Calu3 (cell line): Measurements from ENCODE around the gene FBL. TPM values are rescaled to one million over a fixed set of nuclear protein-coding genes. Genes with fewer than 3 reads are reported as not detected.

Experiments used
- BruUV-seq: library from RNA; stranded (reverse); fragments of 400-500 nt; replicated peaks from 2 replicates; lab custom pipeline; 2021; lab: Mats Ljungman, UMichigan
- CTCF ChIA-PET: fragments of 300-600 bp; sonication (Branson Sonifier 250); formaldehyde crosslinking; loops from one replicate; lab custom pipeline; 2022; ENCODE audit warnings: antibody characterized with exemption; lab: Charles Lee
- DNase-seq: peaks from one replicate; pipeline ENCODE4 v3.0.0; 2022
- H3K27ac Mint-ChIP-seq: one replicate; pipeline ENCODE4 v1.8.0; 2022; ENCODE audit warnings: mixed read lengths; ENCODE audit not compliant: unreplicated experiment
- H3K27me3 Mint-ChIP-seq: one replicate; pipeline ENCODE4 v1.8.0; 2022; ENCODE audit warnings: mixed read lengths; ENCODE audit not compliant: unreplicated experiment
- H3K36me3 Mint-ChIP-seq: one replicate; pipeline ENCODE4 v1.8.0; 2022; ENCODE audit warnings: mild to moderate bottlenecking, moderate library complexity, mixed read lengths; ENCODE audit not compliant: insufficient read depth, unreplicated experiment
- H3K4me1 Mint-ChIP-seq: one replicate; pipeline ENCODE4 v1.8.0; 2022; ENCODE audit warnings: mild to moderate bottlenecking, low read depth, mixed read lengths; ENCODE audit not compliant: unreplicated experiment
- H3K4me3 Mint-ChIP-seq: one replicate; pipeline ENCODE4 v1.8.0; 2022; ENCODE audit warnings: mild to moderate bottlenecking, low read depth, moderate library complexity, mixed read lengths; ENCODE audit not compliant: unreplicated experiment
- H3K9me3 Mint-ChIP-seq: one replicate; pipeline ENCODE4 v1.8.0; 2022; ENCODE audit warnings: low read depth, mixed read lengths; ENCODE audit not compliant: unreplicated experiment
- CTCF ChIP-seq: fragments of 200-600 bp; IDR thresholded peaks from one replicate; pipeline ENCODE4 v1.8.0; 2022; ENCODE audit warnings: antibody characterized with exemption; ENCODE audit not compliant: unreplicated experiment
- intact Hi-C: fragments of 100-400 bp; cut with micrococcal nuclease; formaldehyde crosslinking; loops from one replicate; pipeline ENCODE4 v1.10.0; 2022; ENCODE audit not compliant: unreplicated experiment
- total RNA-seq: library from RNA; stranded (reverse); gene quantifications from 2 replicates; pipeline ENCODE4 v1.2.3, GENCODE V29; 2022

Gene FBL
- total RNA-seq, 1 experiment from 2014 or later: 724 TPM

DNA sequence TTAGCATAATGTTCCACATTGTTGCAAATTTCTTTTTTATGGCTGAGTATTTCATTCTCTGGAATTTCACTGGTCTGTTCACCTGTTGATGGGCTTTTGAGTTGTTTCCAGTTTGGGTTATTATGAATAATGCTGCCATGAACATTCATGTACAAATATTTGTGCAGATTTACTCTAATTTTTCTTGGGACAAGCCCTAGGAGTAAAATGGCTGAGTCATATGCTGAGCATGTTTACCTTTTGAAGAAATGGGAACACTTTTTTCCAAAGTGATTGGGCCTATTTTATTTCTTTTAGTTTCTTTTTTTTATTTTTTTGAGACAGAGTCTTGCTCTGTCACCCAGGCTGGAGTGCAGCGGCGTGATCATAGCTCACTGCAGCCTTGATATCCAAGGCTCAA is 4.7 kb upstream of the FBL start:
- Mint-ChIP-seq H3K9me3 (no peaks in the 10 kb centered on the region), H3K4me1 (peaks cover 13% of the 10 kb centered on the region), H3K4me3 (no peak overlapping the region), H3K27me3 (no peaks in the 10 kb centered on the region), H3K36me3 (peaks cover 9% of the 10 kb centered on the region), H3K27ac (no peak overlapping the region)
- intact Hi-C loops: no loop called here
- DNase-seq: no peak
- CTCF ChIA-PET: no interaction called here
- no peak for TF ChIP-seq CTCF
- BruUV-seq: no TSS peak

GRCh38 chr19:39848392-39848791 is 2.2 kb upstream of the FBL start:
- Mint-ChIP-seq H3K4me1 (peaks cover 30% of the 10 kb centered on the region), H3K4me3 (no peak overlapping the region), H3K27me3 (no peaks in the 10 kb centered on the region), H3K36me3 (peaks cover 32% of the 10 kb centered on the region), H3K27ac (no peak overlapping the region), H3K9me3 (no peaks in the 10 kb centered on the region)
- intact Hi-C loops: no loop called here
- no TSS peak for BruUV-seq
- no peak for TF ChIP-seq CTCF
- CTCF ChIA-PET: no interaction called here
- DNase-seq: no peak

- no peak overlapping the region for H3K27ac Mint-ChIP-seq
- DNase-seq: no peak
- BruUV-seq: no TSS peak
- no peaks in the 10 kb centered on the region for H3K9me3 Mint-ChIP-seq
- TF ChIP-seq CTCF: no peak
- no peaks in the 10 kb centered on the region for H3K27me3 Mint-ChIP-seq
- peaks cover 40% of the 10 kb centered on the region for H3K36me3 Mint-ChIP-seq
- H3K4me3 Mint-ChIP-seq: no peak overlapping the region
- CTCF ChIA-PET: interaction anchor here (0.6 to 3.8 kb wide), 2 partner anchors 123 to 332 kb away, joined by 3 to 34 read pairs; partner anchors contain the start of gene PSMC4
- H3K4me1 Mint-ChIP-seq: peaks cover 39% of the 10 kb centered on the region
- intact Hi-C loops: no loop called here
Observed at GRCh38 chr19:39847525-39847924, 1.3 kb upstream of the FBL start.

DNA sequence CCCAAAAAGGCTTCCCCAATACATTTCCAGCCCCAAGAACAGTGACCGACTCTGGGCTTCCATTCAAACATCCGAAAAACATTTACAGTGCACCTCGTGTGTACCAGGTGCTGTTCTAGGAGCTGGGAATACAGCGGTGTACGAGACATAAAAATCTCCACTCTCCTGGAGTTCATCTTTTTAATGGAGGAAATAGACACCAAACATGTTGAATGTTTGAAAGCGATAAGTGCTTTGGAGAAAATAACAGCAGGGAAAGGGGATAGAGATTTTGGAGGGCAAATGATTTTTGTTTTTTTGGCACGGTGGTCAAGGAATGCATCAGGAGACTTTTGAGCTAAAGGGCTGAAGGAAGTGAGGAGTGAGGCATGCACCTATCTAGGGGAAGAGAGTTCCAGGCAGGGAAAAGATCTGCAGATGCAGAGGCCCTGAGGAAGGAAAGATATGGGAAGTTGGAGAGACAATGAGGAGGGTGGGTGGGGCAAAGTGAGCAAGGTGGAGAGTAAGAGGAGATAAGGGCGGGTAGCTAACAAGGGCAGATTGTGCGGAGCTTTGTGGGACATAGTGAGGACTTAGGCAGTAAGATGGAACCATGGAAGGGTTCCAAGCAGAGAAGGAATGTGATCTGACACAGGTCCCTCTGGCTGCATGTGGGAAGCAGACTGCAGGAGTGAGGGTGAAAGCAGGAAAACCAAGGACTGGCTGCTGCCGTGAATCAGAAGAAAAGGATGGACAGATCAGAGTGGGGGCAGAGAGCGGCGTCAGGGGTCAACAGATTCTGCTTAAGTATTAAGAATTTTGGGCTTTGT is 703 bp upstream of the FBL start:
- TF ChIP-seq CTCF: no peak
- no peak for DNase-seq
- Mint-ChIP-seq H3K9me3 (no peaks in the 10 kb centered on the region), H3K36me3 (peaks cover 45% of the 10 kb centered on the region), H3K27ac (peak overlapping the region; percentile 85), H3K27me3 (no peaks in the 10 kb centered on the region), H3K4me3 (peak overlapping the region; percentile 82), H3K4me1 (peaks cover 44% of the 10 kb centered on the region)
- CTCF ChIA-PET: interaction anchor here (1.3 to 3.8 kb wide), 3 partner anchors 13 to 123 kb away, joined by 3 to 34 read pairs (median 8); partner anchors contain the start of genes DYRK1B and PSMC4
- intact Hi-C loops: no loop called here
- BruUV-seq: no TSS peak
